AG09309 (cell line): ENCODE measurements around the gene NFKBIL1.
"Not testable (repeated sequence)": the region's sequence is repeated elsewhere in the genome, so short reads cannot be mapped to it uniquely, and the experiment has no call there.

Experiments used
- DNase-seq: peaks from one replicate; pipeline ENCODE4 v3.0.0-alpha.2; 2010; ENCODE audit warnings: low read depth
- H3K4me3 ChIP-seq: 2 replicates; pipeline ENCODE4 v1.5.1; 2011; ENCODE audit warnings: mild to moderate bottlenecking, low read depth, low read length, moderate library complexity; ENCODE audit not compliant: control insufficient read depth
- CTCF ChIP-seq: IDR thresholded peaks from 2 replicates; pipeline ENCODE4 v1.5.1; 2011; ENCODE audit warnings: mild to moderate bottlenecking, low read depth, low read length, inconsistent platforms; ENCODE audit not compliant: insufficient read depth, control insufficient read depth; ENCODE audit errors: missing control alignments

NFKBIL1 gene

GRCh38 chr6:31551371-31551770 is 4.0 kb downstream of the NFKBIL1 start:
- TF ChIP-seq CTCF = peak; percentile 46
- not testable (repeated sequence) for H3K4me3 ChIP-seq, DNase-seq

- no peak overlapping the region for H3K4me3 ChIP-seq
- TF ChIP-seq CTCF = no peak
- DNase-seq = no peak
These were observed 8.9 kb downstream of the NFKBIL1 start for GRCh38 chr6:31556307-31556706.

DNA sequence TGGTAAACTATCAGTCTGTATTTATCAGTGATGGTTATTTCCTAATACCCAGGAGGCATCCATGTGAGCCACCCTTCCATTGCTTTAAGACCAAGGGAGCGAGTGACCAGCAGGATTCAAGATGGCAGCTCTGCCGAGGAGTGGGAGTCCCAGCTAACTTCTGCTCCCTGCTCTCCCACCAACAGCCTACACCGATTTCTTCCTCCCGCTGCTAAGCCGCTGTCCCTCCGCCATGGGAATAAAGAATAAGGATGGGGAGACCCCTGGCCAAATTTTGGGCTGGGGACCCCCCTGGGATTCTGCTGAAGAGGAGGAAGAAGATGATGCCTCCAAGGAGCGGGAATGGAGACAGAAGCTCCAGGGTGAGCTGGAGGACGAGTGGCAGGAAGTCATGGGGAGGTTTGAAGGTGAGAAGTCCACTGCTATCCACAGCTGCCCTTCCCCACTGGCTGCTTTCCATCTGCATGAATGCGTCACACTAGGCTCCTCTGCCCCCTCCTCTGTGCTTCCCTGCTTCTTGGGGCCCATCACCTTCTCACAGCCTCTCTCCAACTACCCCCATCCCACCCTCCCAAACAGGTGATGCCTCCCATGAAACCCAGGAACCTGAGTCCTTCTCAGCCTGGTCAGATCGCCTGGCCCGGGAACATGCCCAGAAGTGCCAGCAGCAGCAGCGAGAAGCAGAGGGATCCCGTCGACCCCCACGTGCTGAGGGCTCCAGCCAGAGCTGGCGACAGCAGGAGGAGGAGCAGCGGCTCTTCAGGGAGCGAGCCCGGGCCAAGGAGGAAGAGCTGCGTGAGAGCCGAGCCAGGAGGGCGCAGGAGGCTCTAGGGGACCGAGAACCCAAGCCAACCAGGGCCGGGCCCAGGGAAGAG is 10.3 kb downstream of the NFKBIL1 start:
- no peak overlapping the region for H3K4me3 ChIP-seq
- no peak for DNase-seq
- no peak for TF ChIP-seq CTCF

- no peak for DNase-seq
- H3K4me3 ChIP-seq = no peak overlapping the region
These were observed 10.9 kb downstream of the NFKBIL1 start for GRCh38 chr6:31558318-31558625.

DNA sequence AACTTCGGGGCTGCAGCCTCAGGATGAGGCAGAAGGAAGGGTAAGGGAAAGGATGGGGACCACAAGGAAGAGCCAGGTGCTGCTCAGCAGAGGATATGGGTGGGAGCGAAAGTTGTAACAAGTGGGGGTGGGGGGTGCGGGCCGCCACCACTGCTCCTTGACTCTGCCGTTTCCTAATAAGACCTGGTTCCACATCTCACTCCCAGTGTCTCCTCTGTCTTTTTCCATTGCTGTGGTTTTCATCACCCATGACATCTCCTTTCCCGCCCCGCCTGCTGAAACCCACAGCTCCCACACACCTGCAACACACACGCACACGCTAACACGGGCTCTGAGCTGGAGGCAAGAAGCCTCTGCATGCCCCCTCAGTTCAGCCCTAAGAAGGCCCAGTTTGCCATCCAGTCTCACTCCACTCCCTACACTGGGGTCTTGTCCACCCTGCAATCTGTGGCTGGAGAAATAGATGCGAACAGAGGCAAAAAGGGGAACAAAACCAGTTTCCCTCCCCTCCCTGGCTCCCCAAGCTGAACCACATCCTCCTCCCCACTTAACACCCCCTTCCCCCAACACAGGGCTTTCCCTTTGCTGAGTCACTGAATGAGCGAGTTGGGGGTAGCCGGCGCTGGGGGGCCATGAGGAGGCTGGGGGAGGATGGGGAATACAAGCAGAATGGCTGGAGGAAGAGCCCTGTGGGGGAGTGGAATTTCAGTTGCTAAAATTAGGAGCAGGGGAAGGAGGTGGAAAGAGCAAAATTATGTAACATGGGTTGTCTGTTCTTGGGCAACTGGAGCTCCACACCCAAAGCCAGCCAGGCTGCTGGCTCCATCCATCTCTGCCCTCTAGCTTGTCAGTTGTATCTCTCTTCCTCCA is 11.5 kb downstream of the NFKBIL1 start:
- no peak for DNase-seq
- H3K4me3 ChIP-seq = no peak overlapping the region
- no peak for TF ChIP-seq CTCF

More at GRCh38 chr6:31558318-31558625, 10.9 kb downstream of the NFKBIL1 start:
- TF ChIP-seq CTCF = no peak

DNA sequence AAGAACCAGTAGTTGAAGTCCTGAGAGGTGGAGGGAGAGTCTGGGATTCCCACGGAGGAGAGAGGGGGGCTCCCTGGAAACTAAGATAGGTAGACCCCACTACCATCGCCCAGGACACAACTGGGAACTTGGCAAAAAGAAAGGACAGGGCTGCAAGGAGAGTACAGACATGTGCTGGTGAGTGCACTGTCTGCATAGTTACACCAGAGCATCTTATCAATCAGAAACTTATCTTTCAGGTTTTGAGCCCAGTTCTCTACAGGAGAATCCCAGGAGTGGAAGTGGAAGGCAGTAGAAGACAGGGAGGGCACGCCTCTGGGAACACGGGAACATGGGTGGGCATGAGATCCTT is 12.2 kb downstream of the NFKBIL1 start:
- no peak overlapping the region for H3K4me3 ChIP-seq
- no peak for DNase-seq
- no peak for TF ChIP-seq CTCF
